Glutamatergic neuron (in vitro differentiated cells): Measurements from ENCODE around the gene PEX1. TPM values are rescaled to one million over a fixed set of nuclear protein-coding genes. Genes with fewer than 3 reads are reported as not detected.

Source experiments
- DNase-seq: peaks from one replicate; pipeline ENCODE4 v3.0.0; 2022
- H3K27ac Mint-ChIP-seq: one replicate; pipeline ENCODE4 v1.8.0; 2020; ENCODE audit warnings: mild to moderate bottlenecking, mixed read lengths, inconsistent platforms; ENCODE audit not compliant: unreplicated experiment
- H3K27me3 Mint-ChIP-seq: one replicate; pipeline ENCODE4 v1.8.0; 2020; ENCODE audit warnings: mild to moderate bottlenecking, moderate library complexity, mixed read lengths, inconsistent platforms; ENCODE audit not compliant: unreplicated experiment
- H3K36me3 Mint-ChIP-seq: one replicate; pipeline ENCODE4 v1.8.0; 2020; ENCODE audit warnings: mild to moderate bottlenecking, mixed read lengths, inconsistent platforms; ENCODE audit not compliant: unreplicated experiment
- H3K4me1 Mint-ChIP-seq: one replicate; pipeline ENCODE4 v1.8.0; 2020; ENCODE audit warnings: mild to moderate bottlenecking, low read depth, mixed read lengths, inconsistent platforms; ENCODE audit not compliant: unreplicated experiment
- H3K4me3 Mint-ChIP-seq: one replicate; pipeline ENCODE4 v1.8.0; 2020; ENCODE audit warnings: mild to moderate bottlenecking, mixed read lengths, inconsistent platforms; ENCODE audit not compliant: unreplicated experiment
- H3K9me3 Mint-ChIP-seq: one replicate; pipeline ENCODE4 v1.8.0; 2020; ENCODE audit warnings: mild to moderate bottlenecking, moderate library complexity, mixed read lengths, inconsistent platforms; ENCODE audit not compliant: unreplicated experiment
- total RNA-seq: library from RNA; stranded (reverse); fragmentation: NEBNext Ultra II Directional; extraction: Animal tissue kit (Norgen Biotek cat#: 25700); gene quantifications from one replicate; pipeline ENCODE4 v1.2.1, GENCODE V29; 2021; ENCODE audit not compliant: unreplicated experiment
- TF ChIP-seq, protein P1 (sequence below): fragments of 200-600 bp; sonication (generic); IDR thresholded peaks from one replicate; pipeline ENCODE4 v1.5.0; 2021; ENCODE audit not compliant: partially characterized antibody, unreplicated experiment

The PEX1 gene
- total RNA-seq, 1 donor from 2014 or later, result 21.2 TPM

DNA sequence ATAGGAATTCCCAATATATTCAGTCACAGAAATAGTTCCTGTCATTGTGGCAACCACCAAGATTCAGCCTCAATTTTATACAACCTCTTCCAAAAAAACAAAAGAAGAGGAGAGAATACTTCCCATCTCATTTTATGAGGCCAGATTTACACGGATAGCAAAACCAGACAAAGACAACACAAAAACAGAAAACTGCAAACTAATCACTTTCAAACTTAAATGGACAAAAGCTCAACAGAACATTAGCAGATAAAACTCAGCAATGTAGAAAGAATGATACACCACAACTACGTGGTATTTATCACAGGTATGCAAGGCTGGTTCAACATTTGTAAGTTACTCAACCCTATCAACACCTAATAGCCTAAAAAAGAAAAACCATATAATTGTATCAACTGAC lies 22.0 kb downstream of the PEX1 start:
- TF ChIP-seq, protein P1, sequence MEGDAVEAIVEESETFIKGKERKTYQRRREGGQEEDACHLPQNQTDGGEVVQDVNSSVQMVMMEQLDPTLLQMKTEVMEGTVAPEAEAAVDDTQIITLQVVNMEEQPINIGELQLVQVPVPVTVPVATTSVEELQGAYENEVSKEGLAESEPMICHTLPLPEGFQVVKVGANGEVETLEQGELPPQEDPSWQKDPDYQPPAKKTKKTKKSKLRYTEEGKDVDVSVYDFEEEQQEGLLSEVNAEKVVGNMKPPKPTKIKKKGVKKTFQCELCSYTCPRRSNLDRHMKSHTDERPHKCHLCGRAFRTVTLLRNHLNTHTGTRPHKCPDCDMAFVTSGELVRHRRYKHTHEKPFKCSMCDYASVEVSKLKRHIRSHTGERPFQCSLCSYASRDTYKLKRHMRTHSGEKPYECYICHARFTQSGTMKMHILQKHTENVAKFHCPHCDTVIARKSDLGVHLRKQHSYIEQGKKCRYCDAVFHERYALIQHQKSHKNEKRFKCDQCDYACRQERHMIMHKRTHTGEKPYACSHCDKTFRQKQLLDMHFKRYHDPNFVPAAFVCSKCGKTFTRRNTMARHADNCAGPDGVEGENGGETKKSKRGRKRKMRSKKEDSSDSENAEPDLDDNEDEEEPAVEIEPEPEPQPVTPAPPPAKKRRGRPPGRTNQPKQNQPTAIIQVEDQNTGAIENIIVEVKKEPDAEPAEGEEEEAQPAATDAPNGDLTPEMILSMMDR, result no peak
- H3K9me3 Mint-ChIP-seq, result peaks cover 2% of the 10 kb centered on the region
- no peak for DNase-seq
- H3K4me3 Mint-ChIP-seq, result no peak overlapping the region
- H3K27me3 Mint-ChIP-seq, result no peaks in the 10 kb centered on the region
- H3K27ac Mint-ChIP-seq, result no peak overlapping the region
- H3K4me1 Mint-ChIP-seq, result peaks cover 7% of the 10 kb centered on the region
- H3K36me3 Mint-ChIP-seq, result no peaks in the 10 kb centered on the region

DNA sequence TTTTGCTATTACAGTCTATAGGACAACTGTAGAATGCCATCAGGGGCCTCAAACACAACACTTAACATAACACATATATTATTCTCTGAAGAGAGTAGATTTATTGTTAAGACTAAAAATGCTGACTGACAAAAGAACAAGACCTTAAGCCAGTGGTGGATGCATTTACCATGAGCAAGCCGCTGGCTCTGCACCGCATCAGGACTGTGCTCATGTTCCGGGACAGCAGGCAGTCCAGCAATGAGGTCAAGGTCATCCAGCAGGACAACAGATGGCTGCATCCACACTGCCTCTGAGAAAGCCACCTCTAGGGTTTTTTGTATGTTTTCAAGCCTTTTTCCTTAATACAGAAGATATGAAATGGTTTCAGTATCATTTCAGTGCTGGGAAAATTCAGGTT lies 23.8 kb downstream of the PEX1 start:
- Mint-ChIP-seq H3K36me3 (no peaks in the 10 kb centered on the region), H3K4me3 (no peak overlapping the region), H3K27me3 (no peaks in the 10 kb centered on the region), H3K9me3 (peaks cover 2% of the 10 kb centered on the region), H3K4me1 (peaks cover 7% of the 10 kb centered on the region), H3K27ac (peak overlapping the region; percentile 64)
- TF ChIP-seq, protein P1, result no peak
- DNase-seq, result peak; percentile 63

DNA sequence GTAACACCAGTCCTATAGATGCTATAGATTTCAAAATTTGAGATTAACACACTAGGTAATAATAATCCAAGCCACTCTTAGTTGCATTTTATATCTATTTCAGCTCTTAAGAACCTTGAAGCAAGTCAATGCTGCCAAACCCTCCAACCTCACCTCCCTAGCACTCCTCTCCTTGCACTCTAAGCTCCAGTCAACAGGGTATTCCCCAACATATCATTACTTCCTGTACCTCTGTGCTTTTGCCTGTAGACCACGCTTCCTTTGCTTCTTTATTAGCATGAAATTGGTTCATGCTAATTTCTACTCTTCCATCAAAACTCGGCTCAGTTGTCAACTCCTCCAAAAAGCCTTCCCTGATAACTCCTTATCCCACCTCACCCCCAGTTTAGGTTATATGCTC lies 24.6 kb downstream of the PEX1 start:
- Mint-ChIP-seq H3K27me3 (no peaks in the 10 kb centered on the region), H3K9me3 (peaks cover 2% of the 10 kb centered on the region), H3K36me3 (no peaks in the 10 kb centered on the region), H3K4me1 (peaks cover 7% of the 10 kb centered on the region), H3K27ac (no peak overlapping the region), H3K4me3 (no peak overlapping the region)
- DNase-seq, result no peak
- TF ChIP-seq, protein P1, result no peak

DNA sequence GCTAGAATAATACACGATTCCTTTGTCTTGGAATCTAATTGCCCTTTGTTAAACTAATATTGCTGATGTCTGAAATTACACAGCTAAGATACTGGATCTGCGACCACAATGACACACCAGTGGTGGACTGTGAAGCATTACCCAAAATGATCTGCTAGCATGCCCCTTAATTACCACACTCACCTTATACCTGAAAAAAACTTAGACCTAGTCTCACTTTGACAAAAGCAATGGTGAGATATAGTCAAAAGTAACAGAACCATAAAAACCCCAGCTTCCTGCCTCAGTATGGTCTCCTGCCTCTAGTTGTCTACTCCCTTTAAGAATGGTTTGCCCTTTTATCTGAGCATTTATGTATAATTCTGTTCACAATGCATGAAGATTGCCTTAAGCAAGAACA lies 29.8 kb downstream of the PEX1 start:
- H3K27me3 Mint-ChIP-seq, result no peaks in the 10 kb centered on the region
- no peaks in the 10 kb centered on the region for H3K4me1 Mint-ChIP-seq
- no peak overlapping the region for H3K4me3 Mint-ChIP-seq
- TF ChIP-seq, protein P1, result no peak
- no peaks in the 10 kb centered on the region for H3K9me3 Mint-ChIP-seq
- no peak overlapping the region for H3K27ac Mint-ChIP-seq
- no peak for DNase-seq
- H3K36me3 Mint-ChIP-seq, result no peaks in the 10 kb centered on the region

DNA sequence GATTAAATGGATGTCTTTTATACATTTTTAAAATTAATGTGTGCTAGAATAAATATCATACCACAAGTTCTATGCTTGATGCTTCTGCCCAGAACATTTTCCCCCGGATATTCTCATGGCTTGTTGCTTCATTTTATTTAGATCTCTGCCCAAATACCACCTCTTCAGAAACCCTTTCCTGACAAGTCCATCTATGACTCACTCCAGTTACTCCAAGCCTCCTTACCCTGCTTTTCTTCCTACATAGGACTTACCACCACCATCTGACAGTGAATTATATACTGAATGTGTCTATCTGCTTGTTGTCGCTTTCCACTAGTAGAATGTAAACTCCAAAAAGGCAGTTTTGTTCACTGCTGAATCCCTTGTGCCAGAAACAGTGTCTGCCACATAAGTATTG lies 31.4 kb downstream of the PEX1 start:
- TF ChIP-seq, protein P1, result no peak
- Mint-ChIP-seq H3K4me3 (no peak overlapping the region), H3K27me3 (no peaks in the 10 kb centered on the region), H3K9me3 (no peaks in the 10 kb centered on the region), H3K4me1 (no peaks in the 10 kb centered on the region), H3K27ac (no peak overlapping the region), H3K36me3 (no peaks in the 10 kb centered on the region)
- DNase-seq, result no peak
